Sigmoid colon (tissue), 7 donors: ENCODE data around the gene CPN1. TPM values are rescaled to one million over a fixed set of nuclear protein-coding genes. Genes with fewer than 3 reads are reported as not detected.

Source experiments
- DNase-seq: peaks from one replicate; pipeline ENCODE4 v3.0.0-alpha.2; 2019
- H3K27ac ChIP-seq, 4 donors: fragments of 200-600 bp; sonication (generic); one replicate each; pipeline ENCODE4 v1.5.1; 2016 to 2019; ENCODE audit warnings: mild to moderate bottlenecking in 1 of 4
- H3K27me3 ChIP-seq, 3 donors: fragments of 200-600 bp; sonication (generic); one replicate each; pipeline ENCODE4 v1.5.1; 2019; ENCODE audit warnings: mild to moderate bottlenecking in 1 of 3
- H3K36me3 ChIP-seq, 4 donors: fragments of 200-600 bp; sonication (generic); one replicate each; pipeline ENCODE4 v1.5.1; 2016 to 2019
- H3K4me1 ChIP-seq, 4 donors: fragments of 200-600 bp; sonication (generic); one replicate each; pipeline ENCODE4 v1.5.1; 2017 to 2019
- H3K4me3 ChIP-seq, 4 donors: fragments of 200-600 bp; sonication (generic); one replicate each; pipeline ENCODE4 v1.5.1; 2017 to 2019; ENCODE audit warnings: mild to moderate bottlenecking in 2 of 4, moderate library complexity in 1 of 4
- H3K9me3 ChIP-seq, 4 donors: fragments of 200-600 bp in 3 of 4; sonication (generic) in 3 of 4; one replicate each; pipeline versions ENCODE4 v1.5.1 to v1.6.1; 2013 to 2019
- EP300 ChIP-seq, 4 donors: sonication (generic); formaldehyde crosslinking; IDR thresholded peaks; one replicate each; pipeline ENCODE4 v1.6.1; 2017; ENCODE audit warnings: antibody characterized with exemption in 4 of 4
- POLR2A ChIP-seq, 2 donors: fragments of 450-650 bp; IDR thresholded peaks; one replicate each; pipeline ENCODE4 v1.6.1; 2016; ENCODE audit warnings: antibody characterized with exemption in 2 of 2, mild to moderate bottlenecking in 2 of 2, moderate library complexity in 2 of 2
- POLR2AphosphoS5 ChIP-seq, 4 donors: sonication (generic); formaldehyde crosslinking; IDR thresholded peaks; one replicate each; pipeline ENCODE4 v1.6.1; 2017; ENCODE audit warnings: antibody characterized with exemption in 4 of 4
- WGBS, 2 donors: extraction: QIAGEN DNeasy Blood & Tissue Kit; methylation state at CpG; one replicate each; pipeline ENCODE4 v1.1.7; 2013; 5-methylcytosine and 5-hydroxymethylcytosine counted together
- intact Hi-C: fragments of 100-400 bp; cut with DNase I; formaldehyde crosslinking; loops from one replicate; pipeline ENCODE4 v1.15.1; 2023
- polyA plus RNA-seq, 3 donors: library from polyadenylated mRNA; stranded (reverse); fragments of 200-250 nt; gene quantifications; one replicate each; pipeline ENCODE4 v1.2.3, GENCODE V29; 2013
- total RNA-seq, 4 donors: library from RNA; depleted of rRNA; stranded (reverse); fragments of >200 nt; gene quantifications; one replicate each; pipeline ENCODE4 v1.1.0, GENCODE V29; 2016
- TF ChIP-seq, protein P1 (sequence below), 4 experiments: fragments of 450-650 bp in 3 of 4; fragments of 200-600 bp in 1 of 4; IDR thresholded peaks; one replicate each; pipeline ENCODE4 v1.5.1; 2016 to 2019; ENCODE audit warnings: antibody characterized with exemption in 4 of 4, mild to moderate bottlenecking in 3 of 4, moderate library complexity in 2 of 4
- donor health status: healthy with polysubstance abuse.
- donor health status: Bipolar disorder and iron deficiency.
- donor health status: healthy.

The CPN1 gene
- total and polyA plus RNA-seq, 7 donors: 0.60 TPM; not detected in 6

DNA sequence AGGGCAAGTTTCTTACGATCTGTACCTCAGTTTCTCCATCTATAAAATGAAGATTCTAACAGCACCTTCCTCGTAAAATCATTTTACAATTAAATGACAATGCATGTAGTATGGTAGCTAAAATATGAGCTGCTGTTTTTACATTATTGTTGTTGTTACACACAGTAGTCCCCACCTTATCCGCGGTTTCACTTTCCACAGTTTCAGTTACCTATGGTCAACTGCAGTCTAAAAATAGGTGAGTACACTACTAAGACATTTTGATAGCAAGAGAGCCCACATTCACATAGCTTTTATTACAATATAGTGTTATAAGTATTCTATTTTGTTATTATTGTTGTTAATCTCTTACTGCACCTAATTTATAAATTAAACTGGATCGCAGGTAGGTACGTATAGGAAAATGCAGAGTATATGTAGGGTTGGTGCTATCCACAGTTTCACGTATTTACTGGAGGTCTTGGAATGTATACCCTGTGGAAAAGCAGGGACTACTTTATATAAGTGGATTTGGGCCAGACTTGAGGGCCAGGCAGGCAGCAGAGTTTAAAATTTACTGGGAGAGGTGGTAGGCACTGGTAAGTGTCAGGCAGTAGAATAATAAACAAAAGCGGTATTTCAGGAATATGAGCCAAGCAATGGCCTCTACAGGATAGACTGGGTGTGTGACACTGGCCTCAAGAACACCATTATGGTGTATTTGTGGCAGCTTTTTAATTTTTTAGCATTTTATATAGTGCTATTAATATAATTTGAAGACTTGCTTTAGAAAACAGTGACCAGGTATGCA lies 82.2 kb downstream of the CPN1 start:
- Histone ChIP-seq H3K9me3 (no peaks in the 10 kb centered on the region), H3K4me1 (peaks cover 0 to 82% (median 76%) of the 10 kb centered on the region in 4 donors), H3K27me3 (no peaks in the 10 kb centered on the region), H3K36me3 (no peaks in the 10 kb centered on the region), H3K27ac (peak overlapping the region; percentile 9 to 78 (median 74)), H3K4me3 (peak overlapping the region in 1 of 4 donors; percentile 16)
- peak in 1 of 4 donors; percentile 20 for TF ChIP-seq EP300 (IDR thresholded peaks at IDR 0.05)
- TF ChIP-seq POLR2A (IDR thresholded peaks at IDR 0.05): no peak
- TF ChIP-seq, protein P1, sequence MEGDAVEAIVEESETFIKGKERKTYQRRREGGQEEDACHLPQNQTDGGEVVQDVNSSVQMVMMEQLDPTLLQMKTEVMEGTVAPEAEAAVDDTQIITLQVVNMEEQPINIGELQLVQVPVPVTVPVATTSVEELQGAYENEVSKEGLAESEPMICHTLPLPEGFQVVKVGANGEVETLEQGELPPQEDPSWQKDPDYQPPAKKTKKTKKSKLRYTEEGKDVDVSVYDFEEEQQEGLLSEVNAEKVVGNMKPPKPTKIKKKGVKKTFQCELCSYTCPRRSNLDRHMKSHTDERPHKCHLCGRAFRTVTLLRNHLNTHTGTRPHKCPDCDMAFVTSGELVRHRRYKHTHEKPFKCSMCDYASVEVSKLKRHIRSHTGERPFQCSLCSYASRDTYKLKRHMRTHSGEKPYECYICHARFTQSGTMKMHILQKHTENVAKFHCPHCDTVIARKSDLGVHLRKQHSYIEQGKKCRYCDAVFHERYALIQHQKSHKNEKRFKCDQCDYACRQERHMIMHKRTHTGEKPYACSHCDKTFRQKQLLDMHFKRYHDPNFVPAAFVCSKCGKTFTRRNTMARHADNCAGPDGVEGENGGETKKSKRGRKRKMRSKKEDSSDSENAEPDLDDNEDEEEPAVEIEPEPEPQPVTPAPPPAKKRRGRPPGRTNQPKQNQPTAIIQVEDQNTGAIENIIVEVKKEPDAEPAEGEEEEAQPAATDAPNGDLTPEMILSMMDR (IDR thresholded peaks at IDR 0.05): no peak
- peak in 2 of 4 donors; percentile 65 to 66 for TF ChIP-seq POLR2AphosphoS5 (IDR thresholded peaks at IDR 0.05)
- DNase-seq: peak; percentile 12
- 84 to 89% methylated on average over 8 of the region's 8 CpGs for WGBS, 2 donors
- intact Hi-C loops: no loop called here

DNA sequence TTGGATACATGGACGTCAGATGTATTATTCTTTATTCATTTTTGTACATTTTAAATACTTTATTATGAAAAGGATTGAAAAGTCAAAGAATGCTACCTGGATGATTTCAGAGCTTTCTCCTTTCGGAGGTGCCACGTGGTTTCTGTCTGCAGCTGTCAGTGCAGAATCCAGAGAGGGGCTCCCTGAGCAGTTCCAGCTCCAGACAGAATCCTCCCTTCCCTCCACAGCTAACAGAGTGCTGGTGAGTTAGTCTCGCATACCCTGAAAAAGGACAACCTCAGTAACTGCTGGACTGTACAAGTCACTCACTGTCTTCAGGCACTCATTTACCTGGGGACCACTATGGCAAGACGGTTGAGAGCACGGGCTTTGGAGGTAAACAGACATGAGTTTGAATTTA lies 82.8 kb downstream of the CPN1 start:
- no peak for TF ChIP-seq POLR2A (IDR thresholded peaks at IDR 0.05)
- TF ChIP-seq, protein P1 (IDR thresholded peaks at IDR 0.05): no peak
- TF ChIP-seq EP300 (IDR thresholded peaks at IDR 0.05): no peak
- no peak for TF ChIP-seq POLR2AphosphoS5 (IDR thresholded peaks at IDR 0.05)
- Histone ChIP-seq H3K4me1 (peaks cover 0 to 82% (median 76%) of the 10 kb centered on the region in 4 donors), H3K27me3 (no peaks in the 10 kb centered on the region), H3K4me3 (peak overlapping the region in 1 of 4 donors; percentile 16), H3K36me3 (no peaks in the 10 kb centered on the region), H3K9me3 (no peaks in the 10 kb centered on the region), H3K27ac (peak overlapping the region; percentile 9 to 78 (median 74))
- intact Hi-C loops: no loop called here
- WGBS, 2 donors: 88 to 89% methylated on average over 6 of the region's 6 CpGs
- no peak for DNase-seq

GRCh38 chr10:99996671-99997648 lies 84.7 kb downstream of the CPN1 start:
- intact Hi-C loops: loop anchor here (2.0 kb wide), 1 partner anchor 52 kb away; no protein-coding TSS in a partner anchor
- peak overlapping the region in 2 of 4 donors; percentile 5 to 23 for H3K4me3 ChIP-seq
- no peak for DNase-seq

GRCh38 chr10:99995713-99996112 lies 86.0 kb downstream of the CPN1 start:
- 15 to 61% methylated on average over 3 of the region's 3 CpGs for whole genome bisulfite sequencing, 2 donors
- intact Hi-C loops: loop anchor here (2.0 kb wide), 1 partner anchor 51 kb away; no protein-coding TSS in a partner anchor
- Histone ChIP-seq H3K4me3 (no peak overlapping the region), H3K4me1 (peaks cover 0 to 71% (median 70%) of the 10 kb centered on the region in 4 donors), H3K36me3 (no peaks in the 10 kb centered on the region), H3K9me3 (no peaks in the 10 kb centered on the region), H3K27ac (peak overlapping the region in 3 of 4 donors; percentile 47 to 78 (median 76)), H3K27me3 (no peaks in the 10 kb centered on the region)
- TF ChIP-seq EP300 (IDR thresholded peaks at IDR 0.05) (no peak), POLR2A (IDR thresholded peaks at IDR 0.05) (no peak), POLR2AphosphoS5 (IDR thresholded peaks at IDR 0.05) (no peak)
- TF ChIP-seq, protein P1 (IDR thresholded peaks at IDR 0.05): no peak
- DNase-seq: no peak

More at GRCh38 chr10:99996671-99997648, 84.7 kb downstream of the CPN1 start:
- H3K27ac ChIP-seq: peak overlapping the region; percentile 2 to 78 (median 71)
- no peaks in the 10 kb centered on the region for H3K36me3 ChIP-seq
- H3K27me3 ChIP-seq: no peaks in the 10 kb centered on the region
- H3K9me3 ChIP-seq: no peaks in the 10 kb centered on the region
- 25 to 47% methylated on average over 4 of the region's 4 CpGs for WGBS, 2 donors
- peaks cover 0 to 81% (median 78%) of the 10 kb centered on the region in 4 donors for H3K4me1 ChIP-seq
- TF ChIP-seq, protein P1 (IDR thresholded peaks at IDR 0.05): no peak
- TF ChIP-seq POLR2AphosphoS5 (IDR thresholded peaks at IDR 0.05) (no peak), EP300 (IDR thresholded peaks at IDR 0.05) (no peak), POLR2A (IDR thresholded peaks at IDR 0.05) (no peak)
